SH-SY5Y (cell line): ENCODE data around the gene ANKMY1.

Experiments used
- GATA2 ChIP-seq: IDR thresholded peaks from 2 replicates; pipeline ENCODE4 v1.6.1; 2011; ENCODE audit warnings: mild to moderate bottlenecking, low read depth, low read length
- GATA3 ChIP-seq: IDR thresholded peaks from 2 replicates; pipeline ENCODE4 v1.6.1; 2011; ENCODE audit warnings: low read depth, mild to moderate bottlenecking, low read length, moderate library complexity

GRCh38 chr2:240459401-240460252 is 98.2 kb downstream of the ANKMY1 start:
- TF ChIP-seq GATA2 (no peak), GATA3 (no peak)
